Osteocyte (in vitro differentiated cells): Measurements from ENCODE around the gene TMEM151A. TPM values are rescaled to one million over a fixed set of nuclear protein-coding genes. Genes with fewer than 3 reads are reported as not detected.

Source experiments
- DNase-seq: peaks from one replicate; pipeline ENCODE4 v3.0.0; 2021; ENCODE audit warnings: mixed read lengths; ENCODE audit not compliant: unreplicated experiment; ENCODE audit errors: extremely low spot score
- H3K27ac Mint-ChIP-seq: one replicate; pipeline ENCODE4 v1.8.0; 2021; ENCODE audit warnings: mild to moderate bottlenecking, mixed read lengths; ENCODE audit not compliant: unreplicated experiment
- H3K27me3 Mint-ChIP-seq: one replicate; pipeline ENCODE4 v1.8.0; 2021; ENCODE audit warnings: mixed read lengths; ENCODE audit not compliant: unreplicated experiment
- H3K36me3 Mint-ChIP-seq: one replicate; pipeline ENCODE4 v1.8.0; 2021; ENCODE audit warnings: mixed read lengths; ENCODE audit not compliant: unreplicated experiment
- H3K4me1 Mint-ChIP-seq: one replicate; pipeline ENCODE4 v1.8.0; 2021; ENCODE audit warnings: mixed read lengths; ENCODE audit not compliant: unreplicated experiment
- H3K4me3 Mint-ChIP-seq: one replicate; pipeline ENCODE4 v1.8.0; 2021; ENCODE audit warnings: mild to moderate bottlenecking, moderate library complexity, mixed read lengths; ENCODE audit not compliant: unreplicated experiment
- H3K9me3 Mint-ChIP-seq: one replicate; pipeline ENCODE4 v1.8.0; 2021; ENCODE audit warnings: mixed read lengths; ENCODE audit not compliant: unreplicated experiment
- CTCF ChIP-seq: fragments of 200-600 bp; sonication (generic); IDR thresholded peaks from 2 replicates; pipeline ENCODE4 v1.5.0; 2021; ENCODE audit warnings: antibody characterized with exemption, mild to moderate bottlenecking, moderate library complexity
- total RNA-seq: library from RNA; stranded (reverse); gene quantifications from 2 replicates; pipeline ENCODE4 v1.2.1, GENCODE V29; 2021

TMEM151A gene
- total RNA-seq, 1 donor from 2014 or later = 0.46 TPM

DNA sequence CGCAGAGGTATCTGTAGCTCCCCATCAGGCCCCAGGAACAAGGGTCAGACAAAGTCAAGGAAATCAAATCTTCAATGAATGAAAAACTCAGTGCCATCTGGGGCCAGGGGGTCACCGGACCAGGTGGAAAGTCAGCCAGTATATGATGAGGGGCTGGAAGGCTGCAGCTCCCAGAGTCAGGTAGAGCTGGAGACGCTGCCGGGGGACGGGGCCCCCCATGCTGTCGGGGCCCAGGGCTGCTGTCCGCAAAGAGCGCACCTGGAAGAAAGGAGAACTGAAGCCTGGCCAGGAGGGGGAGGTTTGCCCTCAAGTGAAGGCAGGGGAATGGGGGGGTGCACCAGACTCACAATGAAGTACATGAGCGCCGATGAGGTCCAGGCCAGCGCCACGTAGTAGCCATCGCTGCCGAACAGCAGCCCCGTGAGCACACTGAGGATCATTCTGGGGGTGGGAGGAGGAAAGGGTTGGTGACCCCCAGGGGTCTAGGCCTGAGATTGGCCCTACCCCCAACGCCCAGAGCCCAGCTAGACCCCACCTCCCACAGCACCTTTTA lies 7.1 kb upstream of the TMEM151A start:
- Mint-ChIP-seq H3K4me3 (no peak overlapping the region), H3K9me3 (no peaks in the 10 kb centered on the region)
- no peak for DNase-seq

DNA sequence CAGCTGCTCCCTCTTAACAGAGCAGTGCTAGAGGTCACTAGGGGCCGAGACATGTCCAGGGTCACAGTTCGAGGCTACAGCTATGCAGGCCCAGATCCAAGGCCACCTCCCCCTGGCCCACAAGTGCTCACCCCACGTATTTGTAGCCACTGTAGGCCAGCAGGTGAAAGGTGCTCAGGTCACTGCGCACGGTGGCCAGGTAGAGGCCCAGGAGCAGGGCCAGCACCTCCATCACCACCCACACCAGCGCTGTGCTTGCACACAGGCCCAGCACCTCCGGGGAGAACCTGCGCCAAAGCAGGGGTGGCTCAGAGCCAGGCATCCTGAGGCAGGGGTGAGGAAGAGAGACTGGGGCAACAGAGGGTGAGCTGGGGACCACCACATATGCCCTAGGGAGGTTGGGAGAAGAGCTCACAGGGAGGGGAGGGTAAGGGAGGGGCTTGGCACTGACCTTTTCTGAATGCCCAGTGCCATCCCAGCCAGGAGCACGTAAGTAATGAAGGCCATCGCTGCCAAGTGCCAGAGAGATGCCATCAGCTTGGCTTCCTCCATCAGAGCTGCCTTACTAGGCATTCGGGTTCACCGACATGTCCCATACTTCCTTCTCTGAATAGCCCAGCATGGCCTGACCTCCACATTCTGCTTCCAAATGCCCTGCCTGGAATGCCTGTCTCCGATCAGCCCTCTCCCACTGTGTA lies 6.3 kb upstream of the TMEM151A start:
- Mint-ChIP-seq H3K4me3 (no peak overlapping the region), H3K27me3 (no peaks in the 10 kb centered on the region), H3K27ac (no peak overlapping the region), H3K9me3 (no peaks in the 10 kb centered on the region), H3K4me1 (peaks cover 50% of the 10 kb centered on the region), H3K36me3 (no peaks in the 10 kb centered on the region)
- DNase-seq = no peak
- TF ChIP-seq CTCF = no peak

More for the DNA sequence above, 7.1 kb upstream of the TMEM151A start:
- no peak overlapping the region for H3K27ac Mint-ChIP-seq
- no peaks in the 10 kb centered on the region for H3K27me3 Mint-ChIP-seq
- H3K4me1 Mint-ChIP-seq = peaks cover 44% of the 10 kb centered on the region
- no peaks in the 10 kb centered on the region for H3K36me3 Mint-ChIP-seq
- no peak for TF ChIP-seq CTCF

DNA sequence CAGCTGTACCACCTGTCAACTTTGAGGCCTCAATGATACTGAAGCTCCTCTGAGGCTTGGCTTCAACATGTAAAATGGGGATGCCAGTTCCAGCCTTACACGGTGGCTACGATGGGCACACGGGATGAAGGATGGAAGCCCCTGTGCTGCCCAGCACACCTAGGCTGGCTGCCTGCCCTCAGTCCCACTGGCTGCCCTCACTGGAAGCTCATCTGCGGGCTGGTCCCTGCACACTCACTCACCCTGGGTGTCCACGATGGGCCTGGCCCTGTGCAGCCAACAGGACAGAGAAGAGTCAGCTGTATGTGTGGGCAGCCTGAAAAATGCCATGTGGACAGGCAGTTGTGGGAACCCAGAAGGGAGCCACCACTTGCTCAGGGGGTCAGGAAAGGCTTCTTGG lies 5.0 kb upstream of the TMEM151A start:
- H3K27ac Mint-ChIP-seq = no peak overlapping the region
- no peaks in the 10 kb centered on the region for H3K36me3 Mint-ChIP-seq
- no peak for TF ChIP-seq CTCF
- peaks cover 44% of the 10 kb centered on the region for H3K4me1 Mint-ChIP-seq
- H3K4me3 Mint-ChIP-seq = no peak overlapping the region
- no peaks in the 10 kb centered on the region for H3K9me3 Mint-ChIP-seq
- H3K27me3 Mint-ChIP-seq = peaks cover 3% of the 10 kb centered on the region
- no peak for DNase-seq

GRCh38 chr11:66287211-66287888 lies 4.3 kb upstream of the TMEM151A start:
- Mint-ChIP-seq H3K27ac (peak overlapping the region; percentile 74), H3K27me3 (peaks cover 3% of the 10 kb centered on the region), H3K4me3 (peak overlapping the region; percentile 64), H3K4me1 (peaks cover 40% of the 10 kb centered on the region), H3K36me3 (no peaks in the 10 kb centered on the region), H3K9me3 (no peaks in the 10 kb centered on the region)
- TF ChIP-seq CTCF = no peak
- DNase-seq = no peak
